Measurements from ENCODE around the gene ATP6V0A4.
"Not testable (repeated sequence)": the region's sequence is repeated elsewhere in the genome, so short reads cannot be mapped to it uniquely, and the experiment has no call there.

The ATP6V0A4 gene

DNA sequence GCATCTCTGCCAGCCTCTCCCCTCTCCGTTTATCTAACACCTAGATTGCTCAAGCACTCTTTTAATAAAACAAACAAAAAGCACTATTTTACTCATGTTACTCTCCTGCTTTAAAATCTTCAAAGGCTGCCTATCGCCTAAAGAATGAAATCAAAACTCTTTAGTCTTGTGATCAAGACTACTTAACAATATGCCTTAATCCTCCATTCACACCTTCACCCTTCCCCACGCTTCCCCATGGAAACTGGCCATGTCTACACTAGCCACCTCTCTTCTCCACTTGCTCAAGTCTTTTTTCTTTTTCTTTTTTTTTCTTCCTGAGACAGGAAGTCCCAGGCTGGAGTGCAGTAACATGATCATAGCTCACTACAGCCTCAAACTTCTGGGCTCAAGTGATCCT, 48.0 kb downstream of the ATP6V0A4 start:
- DNase-seq: no peak

DNA sequence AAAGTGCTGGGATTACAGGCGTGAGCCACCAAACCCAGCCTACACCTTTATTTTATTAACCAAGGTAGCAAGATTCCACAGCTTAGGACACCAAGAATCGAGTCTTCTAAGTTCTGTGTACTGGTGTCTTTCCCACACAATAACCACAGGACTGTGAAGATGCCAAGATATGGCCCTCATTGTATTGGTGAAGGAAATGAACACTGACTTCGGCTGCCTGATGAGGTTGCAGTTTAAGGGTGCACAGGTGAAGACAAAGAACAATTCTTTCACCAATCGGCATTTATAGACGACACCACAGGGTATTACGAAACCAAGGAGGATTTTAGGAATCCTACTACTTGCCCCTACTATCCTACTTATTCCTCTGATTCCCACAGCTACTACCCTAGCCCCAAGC, 49.3 kb downstream of the ATP6V0A4 start:
- no peak for DNase-seq

DNA sequence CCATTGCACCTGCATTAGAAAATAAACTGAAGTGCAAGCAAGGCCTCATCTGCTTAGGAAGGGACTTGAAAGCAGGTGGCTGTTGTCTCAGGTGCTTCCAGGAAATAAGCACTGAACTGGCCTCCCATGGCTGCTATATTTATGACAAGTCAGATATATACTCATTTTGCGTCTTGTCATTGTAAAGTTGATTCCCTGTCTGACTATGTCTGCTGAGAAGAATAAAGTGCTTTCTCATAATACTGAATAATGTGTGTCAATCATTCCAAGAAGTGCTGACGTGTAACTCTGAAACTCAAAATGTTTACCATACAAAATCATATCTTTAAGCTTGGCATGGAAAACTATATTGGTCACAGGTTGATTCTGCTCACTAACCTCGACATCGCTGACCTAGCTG, 51.9 kb downstream of the ATP6V0A4 start:
- no peak for DNase-seq

DNA sequence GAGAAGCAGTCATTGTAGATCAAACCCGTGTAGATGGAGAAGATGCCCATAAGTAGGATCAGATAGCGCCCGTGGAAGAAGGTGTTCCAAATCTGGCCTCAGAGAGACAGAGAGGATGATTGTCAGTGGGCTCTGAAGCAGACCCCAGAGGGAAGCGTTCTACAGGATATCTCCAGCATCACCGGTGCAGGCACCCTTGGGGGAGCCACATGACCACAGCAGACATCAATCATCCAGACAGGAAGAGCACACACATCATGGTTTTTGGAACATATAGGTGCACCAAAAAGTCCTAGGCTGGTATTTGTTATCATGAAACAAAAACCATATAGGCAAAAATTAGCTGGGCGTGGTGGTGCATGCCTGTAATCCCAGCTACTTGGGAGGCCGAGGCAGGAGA, 52.8 kb downstream of the ATP6V0A4 start:
- no peak for DNase-seq

DNA sequence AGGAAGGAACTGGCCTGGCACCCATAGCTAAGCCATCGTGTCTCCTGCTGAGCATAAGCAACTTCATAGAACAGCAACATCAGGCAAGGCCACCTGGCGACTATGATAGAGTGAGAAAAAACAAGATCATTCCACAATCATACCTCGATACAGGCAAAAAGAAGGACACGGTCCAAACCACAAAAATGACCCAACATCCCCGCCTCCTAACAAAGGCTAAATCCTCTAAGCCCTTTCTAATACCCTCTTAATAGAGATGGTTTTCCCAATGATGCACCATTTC, 56.6 kb downstream of the ATP6V0A4 start:
- DNase-seq: no peak

DNA sequence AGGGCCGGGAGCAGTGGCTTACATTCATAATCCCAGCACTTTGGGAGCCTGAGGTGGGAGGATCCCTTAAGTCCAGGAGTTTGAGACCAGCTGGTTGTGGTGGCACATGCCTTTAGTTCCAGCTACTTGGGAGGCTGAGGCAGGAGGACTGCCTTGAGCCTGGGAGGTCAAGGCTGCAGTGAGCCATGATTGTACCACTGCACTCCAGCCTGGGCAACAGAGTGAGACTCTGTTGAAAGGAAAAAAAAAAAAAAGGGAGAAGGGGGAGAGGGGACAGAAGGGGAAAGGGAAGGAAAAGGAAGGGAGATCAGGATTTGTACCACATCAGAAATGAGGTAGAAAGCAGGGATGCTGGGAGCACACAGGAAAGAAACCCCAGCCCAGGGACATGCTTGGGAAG, 58.1 kb downstream of the ATP6V0A4 start:
- no peak for DNase-seq

DNA sequence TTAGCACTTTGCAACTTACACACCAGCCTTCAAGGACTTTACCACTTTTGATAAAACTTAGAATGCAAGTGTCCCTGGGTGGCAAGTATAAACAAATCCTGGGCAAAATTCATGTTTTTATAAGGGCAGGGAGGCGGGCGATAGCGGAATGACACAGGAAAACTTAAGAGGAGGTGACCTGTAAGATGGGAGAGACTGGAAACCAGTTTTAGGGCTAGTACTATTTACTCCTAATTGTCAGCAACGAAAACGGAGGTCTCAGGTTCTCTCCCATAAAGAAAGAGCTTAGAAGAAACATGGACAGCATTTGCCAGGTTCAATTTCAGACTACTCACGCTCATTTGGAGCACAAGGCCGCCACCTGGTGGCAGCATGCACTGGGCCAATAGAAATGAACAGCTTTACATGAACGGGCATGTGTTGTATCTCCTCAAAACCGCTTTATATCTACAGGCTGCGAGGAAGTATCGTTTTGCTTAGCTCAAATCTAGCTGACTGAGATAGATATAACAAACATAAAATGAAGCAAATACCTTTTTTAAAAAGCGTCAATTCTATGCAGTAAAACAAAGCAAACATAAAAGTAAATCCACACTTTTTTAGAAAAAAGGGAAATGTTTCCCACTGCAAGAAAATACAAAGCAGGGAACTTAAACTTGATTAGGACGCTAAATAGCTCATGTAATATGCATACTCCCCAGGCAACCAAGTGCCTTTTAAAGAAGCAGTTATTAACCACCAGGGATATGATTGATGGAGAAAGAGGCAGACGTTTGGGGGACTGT, 59.3 kb downstream of the ATP6V0A4 start:
- peak; percentile 61 for DNase-seq

DNA sequence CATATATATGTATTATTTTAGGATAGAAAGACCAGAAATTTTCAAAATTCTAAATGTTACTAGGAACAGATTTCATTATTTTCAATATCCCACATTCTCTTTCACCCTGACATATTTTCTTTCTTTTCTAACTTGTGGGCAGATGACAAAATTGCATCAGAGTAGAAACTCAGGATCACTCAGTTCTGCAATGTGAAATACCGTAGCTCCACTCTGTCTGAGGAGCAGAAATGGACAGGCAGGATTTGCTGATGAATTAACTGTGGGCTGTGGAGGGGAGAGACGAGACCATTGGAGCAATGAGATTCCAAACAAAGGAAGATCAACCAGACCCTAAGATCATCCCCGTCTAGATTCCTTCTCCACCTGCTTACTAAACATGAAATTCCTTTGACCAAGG, 59.9 kb downstream of the ATP6V0A4 start:
- DNase-seq: no peak

DNA sequence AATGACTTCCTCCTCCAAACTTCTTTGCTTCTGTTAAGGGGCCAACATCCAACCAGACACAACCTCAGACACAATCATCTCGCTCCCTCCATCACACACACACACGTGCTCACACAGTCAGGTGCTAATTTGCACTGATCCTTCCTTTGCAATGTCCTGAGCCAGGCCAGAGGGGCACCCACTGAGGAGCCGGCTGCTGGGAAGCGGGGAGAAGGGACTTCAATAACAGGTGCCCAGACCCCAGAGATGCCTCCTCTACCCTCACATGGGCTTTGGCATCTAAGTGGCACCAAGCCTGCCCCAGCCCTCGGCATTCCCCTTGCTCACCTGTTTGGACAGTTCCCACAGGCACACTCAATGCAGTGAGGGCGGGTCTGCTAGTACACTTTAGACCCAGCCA, 62.6 kb downstream of the ATP6V0A4 start:
- DNase-seq: no peak

DNA sequence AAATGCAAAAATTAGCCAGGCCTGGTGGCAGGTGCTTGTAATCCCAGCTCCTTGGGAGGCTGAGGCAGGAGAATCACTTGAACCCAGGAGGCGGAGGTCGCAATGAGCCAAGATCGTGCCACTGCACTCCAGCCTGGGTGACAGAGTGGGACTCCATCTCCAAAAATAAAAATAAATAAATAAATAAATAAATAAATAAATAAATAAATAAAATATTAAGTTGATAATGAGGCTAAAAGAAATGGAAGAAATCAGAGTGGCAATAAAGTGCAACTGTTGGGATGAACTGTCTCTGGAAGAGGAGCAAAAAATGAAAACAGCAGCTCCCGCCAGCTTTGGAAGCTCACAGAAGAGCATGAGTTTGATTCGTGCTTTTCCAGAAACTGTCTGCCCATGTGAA, 66.3 kb downstream of the ATP6V0A4 start:
- DNase-seq: not testable (repeated sequence)

DNA sequence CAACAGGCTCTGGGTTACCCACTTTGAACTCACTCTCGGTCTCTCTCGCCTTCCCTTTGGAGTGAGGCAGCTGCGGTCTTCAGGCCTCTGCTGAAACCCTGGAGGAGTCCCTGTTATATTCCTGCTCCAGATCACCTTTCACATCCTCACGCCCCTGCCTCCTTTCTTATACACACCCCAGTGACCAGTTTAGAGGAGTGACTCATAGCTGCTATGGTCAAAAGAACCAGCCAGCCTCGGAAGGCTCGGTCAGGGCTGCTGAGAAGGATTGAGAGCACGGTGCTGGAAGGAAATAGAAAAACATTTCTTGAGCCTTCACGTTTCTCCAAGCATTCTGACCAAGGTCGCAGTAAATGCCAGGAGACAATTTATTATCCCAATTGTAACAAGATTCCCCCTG, 68.6 kb downstream of the ATP6V0A4 start:
- DNase-seq: no peak

DNA sequence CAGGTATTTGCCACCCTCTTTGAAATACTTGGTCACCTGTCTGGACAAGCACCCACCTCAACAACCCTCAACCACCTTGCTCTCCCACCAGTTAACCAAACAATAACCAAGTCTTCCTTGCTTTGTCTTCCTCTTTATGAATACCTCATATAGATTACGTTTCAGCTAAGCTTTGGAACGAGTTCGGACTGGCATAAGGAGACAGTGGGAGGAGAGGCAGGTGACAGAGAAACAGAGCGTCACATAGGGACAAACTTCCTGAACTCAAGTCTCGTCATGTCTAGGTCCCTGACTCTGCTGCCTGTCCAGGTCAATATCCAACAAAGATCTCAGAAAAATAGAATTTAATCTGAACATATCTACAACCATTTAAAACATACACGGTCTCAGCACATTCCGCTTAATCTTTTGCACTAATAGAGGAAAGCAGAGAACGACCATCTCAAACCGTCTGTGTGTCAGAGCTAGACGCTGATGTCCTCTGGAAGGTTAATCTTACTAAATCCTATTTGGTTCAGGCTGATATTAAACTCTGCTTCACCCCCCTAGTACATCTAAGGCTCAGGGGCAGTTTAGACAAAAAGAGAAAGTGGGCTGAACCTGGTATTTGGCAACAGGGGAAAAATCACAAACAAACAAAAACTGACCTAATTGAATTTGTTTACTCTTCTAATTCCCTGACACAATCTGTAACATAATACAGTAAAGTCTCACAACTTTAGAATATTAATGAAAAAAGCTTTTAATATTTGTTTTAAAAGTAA, 70.5 kb downstream of the ATP6V0A4 start:
- DNase-seq: no peak

DNA sequence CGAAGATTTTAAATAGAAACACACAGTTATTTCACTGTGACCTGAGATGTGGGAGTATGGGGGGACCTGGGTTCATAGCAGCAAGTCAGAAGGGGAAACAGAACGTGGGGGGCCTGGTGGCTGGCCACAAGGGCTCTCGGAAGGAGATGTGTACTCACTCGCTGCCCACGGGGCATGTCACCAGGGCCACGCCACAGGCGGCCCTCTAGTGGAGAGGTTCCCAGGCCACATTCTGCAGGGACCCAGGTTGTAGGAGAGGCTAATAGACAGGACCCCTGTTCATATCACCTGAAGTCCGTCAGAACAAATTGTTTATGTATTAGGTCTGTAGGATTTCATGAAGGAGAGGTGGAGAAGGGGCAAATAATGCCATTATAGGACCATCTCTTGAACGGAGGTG, 71.7 kb downstream of the ATP6V0A4 start:
- no peak for DNase-seq

DNA sequence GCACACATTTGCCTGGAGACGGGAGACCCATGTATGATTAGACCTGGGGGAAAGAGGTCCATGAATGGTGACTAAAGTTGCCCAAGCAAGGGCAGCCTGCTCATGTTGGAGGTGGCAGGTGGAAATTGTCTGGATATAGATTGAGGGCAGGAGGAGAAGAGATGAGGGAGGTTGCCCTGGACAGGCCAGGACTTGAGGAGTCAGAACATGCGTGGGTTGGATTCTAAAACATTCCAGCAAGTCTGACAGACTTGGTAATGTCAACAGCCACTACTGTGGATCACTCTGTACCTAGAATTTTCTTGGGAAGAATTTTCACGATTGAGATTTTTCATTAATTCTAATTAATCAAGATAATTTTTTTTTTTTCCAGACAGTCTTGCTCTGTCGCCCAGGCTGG, 77.7 kb downstream of the ATP6V0A4 start:
- DNase-seq: no peak

DNA sequence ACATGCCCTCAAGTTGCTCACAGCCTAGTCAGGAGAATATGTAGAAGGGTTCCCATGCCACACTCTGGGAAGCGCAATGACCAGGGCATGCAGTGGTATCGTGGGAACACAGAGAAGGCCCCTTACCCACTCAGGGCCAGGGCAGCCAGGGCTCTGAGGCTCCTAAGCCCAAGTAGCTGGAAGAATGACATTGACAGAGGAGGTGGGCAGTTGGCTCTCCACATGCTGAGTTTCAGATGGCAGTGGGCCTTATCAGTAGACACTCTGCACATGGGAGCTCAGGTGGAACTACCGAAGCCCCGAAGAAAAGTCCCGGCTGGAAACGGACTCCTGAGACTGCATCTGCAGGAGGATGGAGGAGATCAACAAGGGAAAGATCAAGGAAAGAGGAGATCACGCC, 81.1 kb downstream of the ATP6V0A4 start:
- no peak for DNase-seq

DNA sequence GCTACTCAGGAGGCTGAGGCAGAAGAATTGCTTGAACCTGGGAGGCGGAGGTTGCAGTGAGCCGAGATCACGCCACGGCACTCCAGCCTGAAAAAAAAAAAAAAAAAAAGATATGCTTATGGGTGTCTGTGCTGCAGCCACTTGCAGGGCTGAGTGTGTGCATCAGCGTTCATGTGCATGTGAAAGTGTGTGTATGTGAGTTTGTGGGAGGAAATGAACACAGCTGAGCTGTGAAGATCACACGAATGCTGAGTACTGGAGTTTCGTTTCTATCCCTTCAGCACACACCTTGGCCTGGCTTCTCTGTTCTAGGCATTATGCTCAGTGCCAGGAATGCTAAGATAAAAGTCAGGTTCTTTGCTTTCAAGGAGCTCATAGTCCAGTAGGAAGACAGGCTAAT, 84.8 kb downstream of the ATP6V0A4 start:
- DNase-seq: no peak

DNA sequence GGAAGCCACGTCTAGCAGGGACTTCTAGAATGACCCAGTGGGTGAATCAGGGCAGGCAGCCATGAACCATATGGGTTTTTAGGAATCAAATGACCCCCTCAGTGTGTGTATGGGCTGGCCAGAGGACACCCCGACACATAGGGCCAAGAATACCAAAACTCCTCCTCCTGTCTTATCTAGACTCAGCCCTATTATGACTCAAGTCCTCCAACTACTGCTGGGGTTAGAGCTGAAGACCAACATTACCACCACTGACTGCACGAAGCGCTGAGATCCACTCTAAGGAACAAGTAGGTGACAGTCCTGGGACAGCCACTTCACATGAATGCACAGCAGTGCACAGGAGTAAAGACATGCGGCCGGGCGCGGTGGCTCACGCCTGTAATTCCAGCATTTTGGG, 85.3 kb downstream of the ATP6V0A4 start:
- DNase-seq: no peak

DNA sequence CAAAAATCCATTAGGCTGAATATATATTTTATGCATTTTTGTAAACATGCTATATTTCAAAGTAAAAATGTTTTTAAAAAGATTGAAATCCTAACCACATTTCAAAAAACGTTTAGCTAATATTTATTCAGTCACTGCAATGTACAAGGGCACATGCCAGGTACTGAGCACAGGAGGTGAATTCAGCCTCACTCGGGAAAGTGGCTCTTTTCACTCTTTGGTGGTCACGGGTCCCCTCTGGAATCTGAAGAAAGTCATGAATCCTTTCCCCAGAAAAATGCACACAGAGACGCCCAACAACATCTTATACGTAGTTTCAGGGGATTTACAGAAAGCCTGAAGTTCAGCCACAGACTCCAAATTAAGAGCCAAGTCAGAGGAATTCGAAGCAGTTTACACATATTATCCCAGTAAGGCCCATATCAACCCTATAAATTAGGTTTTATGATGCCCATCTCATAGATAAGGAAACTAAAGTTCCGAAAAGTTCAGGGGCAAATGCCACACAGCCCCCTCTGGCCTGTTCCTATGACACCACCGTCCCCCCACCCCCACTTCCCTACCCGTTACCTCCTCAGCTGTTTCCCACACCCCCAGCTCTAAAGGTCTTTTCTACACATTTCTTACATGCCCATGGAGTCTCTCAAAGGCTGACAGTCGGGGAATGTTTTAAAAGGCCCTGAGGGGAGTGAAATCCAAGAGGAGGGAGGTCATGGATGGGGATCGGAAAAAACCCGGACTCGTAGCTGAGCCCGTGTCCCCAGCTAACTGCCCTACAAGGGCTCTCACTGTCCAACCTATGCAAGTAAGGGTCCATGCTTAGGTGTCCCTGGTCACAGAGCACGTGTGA, 87.2 kb downstream of the ATP6V0A4 start:
- DNase-seq: no peak

DNA sequence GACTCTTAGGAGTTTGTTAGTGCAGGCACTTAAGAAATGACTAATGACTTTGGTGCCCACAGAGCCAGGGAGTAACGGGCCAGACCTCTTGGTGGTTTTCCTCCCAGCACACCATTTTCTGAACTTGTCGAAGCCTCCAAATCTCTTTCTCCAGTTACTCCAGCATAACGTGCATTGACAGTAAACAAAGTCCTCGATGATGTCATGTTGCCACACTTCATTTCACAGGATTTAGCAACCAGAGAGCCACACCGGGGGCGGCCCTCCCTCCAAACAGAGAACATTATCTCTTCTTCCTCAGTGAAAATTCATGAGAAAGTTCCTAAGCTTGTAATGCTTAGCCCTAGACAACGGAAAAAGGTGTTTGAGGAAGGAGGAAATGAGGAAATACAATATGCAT, 92.8 kb downstream of the ATP6V0A4 start:
- DNase-seq: no peak

DNA sequence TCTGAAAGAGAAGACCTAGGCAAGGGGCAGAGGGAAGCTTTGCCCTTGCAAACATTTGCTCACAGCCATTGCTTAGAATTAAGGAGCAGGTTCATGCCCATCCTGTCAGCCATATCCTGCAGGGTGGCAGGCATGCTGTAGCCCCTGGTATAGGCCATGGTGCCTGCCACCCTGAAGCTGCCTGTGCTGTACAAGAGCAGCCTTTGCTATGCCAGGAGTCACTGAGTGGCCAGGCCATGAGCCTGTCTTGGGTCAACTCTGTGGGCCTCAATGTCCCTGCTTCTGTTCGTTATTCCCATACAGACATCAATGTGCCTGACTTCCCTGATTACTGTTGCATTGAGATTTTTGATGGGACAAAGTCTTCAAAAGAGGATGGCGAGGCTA, 96.5 kb downstream of the ATP6V0A4 start:
- DNase-seq: no peak

DNA sequence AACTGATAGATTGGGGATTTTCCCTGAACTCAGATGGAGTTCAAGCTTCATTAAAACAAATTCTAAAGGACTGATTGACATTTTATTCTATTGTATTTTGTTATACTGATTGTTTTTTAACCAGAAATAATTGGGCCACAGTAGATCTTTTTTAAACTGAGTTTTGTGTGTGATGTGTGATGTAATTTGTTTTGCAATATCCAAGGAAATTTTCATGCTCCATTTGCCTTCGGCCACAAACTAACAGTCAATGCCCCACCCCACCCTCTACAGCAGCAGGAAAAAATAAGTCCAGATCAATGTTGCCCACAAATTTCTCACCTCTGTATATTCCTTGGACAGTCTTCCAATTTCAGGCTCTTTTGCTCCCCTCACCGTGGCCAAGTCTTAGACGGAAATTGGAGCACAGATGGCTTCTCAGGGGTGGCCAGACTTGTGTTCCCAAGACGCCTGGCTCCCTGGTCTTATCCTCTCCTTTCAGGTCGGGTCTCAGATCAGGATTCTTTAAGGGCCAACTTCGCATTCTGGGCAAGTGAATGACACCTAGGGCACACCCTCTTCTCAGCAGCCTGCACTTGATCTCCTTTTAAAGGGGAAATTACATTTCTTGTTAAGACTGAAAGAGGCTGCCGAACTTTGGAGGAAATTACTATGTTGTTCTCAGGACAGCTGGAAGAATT, 97.0 kb downstream of the ATP6V0A4 start, which contains the start of gene SVOPL:
TSS of gene SVOPL (minus strand) at position 506 of the 680 bp plus-strand sequence. CDS start 22,317 bp downstream, outside the sequence.
- no peak for DNase-seq

DNA sequence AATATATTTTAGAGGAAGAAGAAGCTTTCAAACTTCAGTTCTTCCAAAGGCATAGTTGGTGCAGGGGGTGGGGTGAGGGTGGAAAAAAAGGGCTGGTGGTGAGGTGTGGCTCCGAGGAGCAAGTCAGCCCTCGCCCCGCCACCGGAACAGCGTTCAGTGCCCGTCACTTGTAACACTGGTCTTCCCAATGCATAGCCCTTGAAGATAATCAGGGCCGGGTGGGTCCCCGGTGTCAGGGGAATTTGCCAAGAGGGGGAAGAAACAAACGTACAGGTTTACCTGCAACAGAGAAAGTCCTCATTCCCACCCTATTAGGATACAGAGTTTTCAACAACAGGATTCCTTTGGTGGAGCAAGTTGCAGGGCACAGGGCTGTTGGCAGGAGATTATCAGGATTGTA, 98.3 kb downstream of the ATP6V0A4 start:
- no peak for DNase-seq

DNA sequence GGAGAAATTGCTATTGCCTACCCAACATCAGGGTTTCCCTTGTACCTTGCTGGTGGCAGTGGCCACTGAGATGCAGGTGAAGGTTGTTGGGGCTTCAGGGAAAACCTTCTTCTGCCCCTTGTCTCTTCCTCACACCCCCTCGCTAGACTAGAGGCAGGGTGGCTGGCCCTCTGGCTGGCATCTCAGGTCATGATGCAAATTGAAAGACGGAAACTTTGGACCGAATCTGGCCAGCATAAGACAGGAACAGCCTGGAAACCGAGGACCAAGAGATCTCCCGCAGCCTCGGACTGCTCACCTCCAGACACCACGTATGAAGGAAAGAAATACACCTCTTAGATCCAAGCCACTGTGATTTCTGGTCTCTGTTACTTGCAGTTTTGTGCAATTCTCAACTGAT, 99.7 kb downstream of the ATP6V0A4 start:
- no peak for DNase-seq
